NCI-H69 (cell line): ENCODE data around the gene PLAAT3.
"Not testable (repeated sequence)": the region's sequence is repeated elsewhere in the genome, so short reads cannot be mapped to it uniquely, and the experiment has no call there.

Source experiments
- DNase-seq: peaks from one replicate; lab custom pipeline; 2025; lab: John Stamatoyannopoulos, UW

Gene PLAAT3

GRCh38 chr11:63567044-63567840 lies 47.0 kb downstream of the PLAAT3 start:
- no peak for DNase-seq

GRCh38 chr11:63564784-63565350 lies 49.4 kb downstream of the PLAAT3 start:
- DNase-seq = no peak

GRCh38 chr11:63564056-63564774 lies 50.0 kb downstream of the PLAAT3 start:
- no peak for DNase-seq

GRCh38 chr11:63563201-63564055 lies 50.8 kb downstream of the PLAAT3 start, which contains the start of gene PLAAT2:
PLAAT2 (minus strand) TSS chr11:63563379; CDS start chr11:63563324, 55 bp downstream.
- DNase-seq = no peak

- no peak for DNase-seq
These were observed 53.6 kb downstream of the PLAAT3 start for GRCh38 chr11:63560506-63561180.

GRCh38 chr11:63558459-63559157 lies 55.6 kb downstream of the PLAAT3 start:
- no peak for DNase-seq

- no peak for DNase-seq
These were observed 56.7 kb downstream of the PLAAT3 start for GRCh38 chr11:63557570-63557969.

- DNase-seq = no peak
These were observed 57.7 kb downstream of the PLAAT3 start for GRCh38 chr11:63556404-63557013.

GRCh38 chr11:63554877-63555223 lies 59.4 kb downstream of the PLAAT3 start:
- DNase-seq = no peak

GRCh38 chr11:63553759-63554158 lies 60.5 kb downstream of the PLAAT3 start:
- DNase-seq = no peak

- no peak for DNase-seq
These were observed 61.3 kb downstream of the PLAAT3 start for GRCh38 chr11:63552921-63553320.

- no peak for DNase-seq
These were observed 62.4 kb downstream of the PLAAT3 start for GRCh38 chr11:63551889-63552266.

GRCh38 chr11:63551091-63551888 lies 62.9 kb downstream of the PLAAT3 start:
- no peak for DNase-seq

- not testable (repeated sequence) for DNase-seq
These were observed 64.0 kb downstream of the PLAAT3 start for GRCh38 chr11:63550156-63550700.

- no peak for DNase-seq
These were observed 64.8 kb downstream of the PLAAT3 start for GRCh38 chr11:63549411-63549810.

- DNase-seq = no peak
These were observed 66.1 kb downstream of the PLAAT3 start for GRCh38 chr11:63548178-63548577.

GRCh38 chr11:63547061-63547460 lies 67.2 kb downstream of the PLAAT3 start:
- DNase-seq = no peak

GRCh38 chr11:63543711-63544110 lies 70.5 kb downstream of the PLAAT3 start:
- DNase-seq = no peak

- not testable (repeated sequence) for DNase-seq
These were observed 71.7 kb downstream of the PLAAT3 start for GRCh38 chr11:63542506-63542905.
